Central memory CD4-positive, alpha-beta T cell (primary cell): ENCODE data around the gene SPNS1.
"Not testable (repeated sequence)": the region's sequence is repeated elsewhere in the genome, so short reads cannot be mapped to it uniquely, and the experiment has no call there.

ENCODE experiments used
- DNase-seq: peaks from one replicate; pipeline ENCODE4 v3.0.0; 2022

Gene SPNS1

DNA sequence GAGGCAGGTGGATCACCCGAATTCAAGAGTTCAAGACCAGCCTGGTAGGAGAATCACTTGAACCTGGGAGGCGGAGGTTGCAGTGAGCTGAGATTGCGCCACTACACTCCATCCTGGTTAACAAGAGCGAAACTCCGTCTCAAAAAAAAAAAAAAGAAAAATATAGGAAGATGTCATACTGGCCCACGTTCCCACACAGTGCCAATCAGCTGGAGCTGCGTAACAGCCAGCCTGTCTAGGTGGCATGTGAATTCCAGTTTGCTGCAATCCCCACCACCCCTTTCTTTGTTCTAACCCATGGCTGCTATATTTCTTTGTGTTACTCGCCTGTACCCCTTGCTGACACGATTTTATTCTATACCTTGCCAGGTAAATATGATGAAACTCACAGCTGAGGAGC lies 16.4 kb upstream of the SPNS1 start:
- no peak for DNase-seq

DNA sequence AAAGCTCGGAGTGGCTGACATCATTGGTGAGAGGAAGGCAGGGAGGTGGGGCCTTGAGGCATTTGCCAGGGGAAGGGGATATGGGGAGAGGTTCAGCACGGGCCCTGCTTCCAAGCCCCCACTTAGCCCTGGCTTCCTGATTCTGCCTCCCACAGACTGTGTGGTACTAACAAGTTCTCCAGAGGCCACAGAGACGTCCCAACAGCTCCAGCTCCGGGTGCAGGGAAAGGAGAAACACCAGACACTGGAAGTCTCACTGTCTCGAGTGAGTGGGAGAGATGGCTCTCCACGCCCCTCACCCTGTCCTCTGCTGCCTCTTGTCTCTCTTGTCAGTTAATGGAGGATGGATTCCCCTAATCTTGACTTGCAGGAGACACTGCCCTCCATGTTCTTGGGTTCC lies 15.7 kb upstream of the SPNS1 start:
- DNase-seq, result no peak

DNA sequence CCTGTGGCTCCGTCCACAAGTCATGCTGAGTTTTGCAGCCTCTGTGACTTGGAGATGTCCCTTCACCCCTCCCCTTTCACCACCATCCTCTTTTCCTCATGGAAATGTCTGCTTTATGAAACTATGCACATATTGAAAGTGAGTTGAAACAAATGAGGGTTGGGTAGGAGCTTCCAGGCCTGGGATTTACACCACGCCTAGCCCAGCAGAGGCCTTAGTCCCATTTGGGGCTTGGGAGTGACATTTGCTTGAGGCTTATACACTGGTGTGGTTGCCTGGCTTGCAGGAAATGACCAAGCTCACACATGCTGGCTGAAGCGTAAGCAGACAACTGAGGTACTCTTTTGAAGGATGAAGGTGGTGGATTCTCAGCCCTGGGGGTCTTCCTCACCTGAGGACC lies 10.5 kb upstream of the SPNS1 start:
- no peak for DNase-seq

DNA sequence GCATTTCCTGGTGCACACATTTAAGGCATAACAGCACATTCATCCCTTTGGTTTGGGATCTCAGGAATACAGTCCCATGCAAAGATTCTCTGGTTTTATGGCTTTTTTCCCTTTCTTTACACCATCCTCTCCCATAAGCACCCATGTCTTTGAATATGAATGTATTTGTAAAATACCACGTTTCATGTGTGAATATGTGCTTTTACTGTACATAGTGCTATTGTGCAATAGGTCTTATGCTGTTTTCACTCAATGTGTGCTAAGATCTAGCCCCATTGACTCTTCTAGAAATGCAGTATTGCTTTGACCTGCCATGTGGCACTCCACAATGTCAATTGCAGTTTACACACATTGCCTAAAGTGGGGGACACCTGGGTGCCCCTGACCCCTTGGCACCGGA lies 10.1 kb upstream of the SPNS1 start:
- DNase-seq, result no peak

DNA sequence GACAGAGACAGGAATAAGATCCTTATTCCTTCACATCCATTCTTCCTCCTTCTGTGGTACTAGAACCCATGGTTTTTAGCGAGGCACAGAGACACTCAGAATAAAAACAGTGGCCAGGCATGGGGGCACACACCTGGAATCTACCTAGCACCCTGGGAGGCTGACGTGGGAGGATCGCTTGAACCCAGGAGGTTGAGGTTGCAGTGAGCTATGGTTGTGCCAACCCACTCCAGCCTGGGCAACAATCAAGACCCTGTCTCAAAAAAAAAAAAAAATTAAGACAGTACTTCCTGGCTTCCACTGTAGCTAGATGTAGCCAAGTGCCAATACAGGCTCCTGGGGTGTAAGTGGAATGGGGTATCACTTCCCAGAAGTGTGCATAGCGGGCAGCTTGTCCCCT lies 7.4 kb upstream of the SPNS1 start:
- DNase-seq, result no peak

DNA sequence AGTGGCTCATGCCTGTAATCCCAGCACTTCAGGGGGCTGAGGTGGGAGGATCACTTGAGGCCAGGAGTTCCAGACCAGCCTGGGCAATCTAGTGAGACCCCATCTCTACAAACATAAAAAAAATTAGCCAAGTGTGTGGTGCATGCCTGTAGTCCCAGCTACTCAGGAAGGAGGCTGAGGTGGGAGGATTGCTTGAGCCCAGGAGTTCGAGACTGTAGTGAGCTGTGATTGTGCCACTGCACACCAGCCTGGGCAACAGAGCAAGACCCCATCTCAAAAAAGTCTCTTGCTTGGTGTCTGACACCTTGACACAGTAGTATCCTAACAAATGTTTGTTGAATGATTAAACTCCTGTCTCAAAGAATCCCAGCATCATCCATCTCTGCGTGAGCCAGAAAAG lies 4.9 kb upstream of the SPNS1 start:
- DNase-seq, result not testable (repeated sequence)

DNA sequence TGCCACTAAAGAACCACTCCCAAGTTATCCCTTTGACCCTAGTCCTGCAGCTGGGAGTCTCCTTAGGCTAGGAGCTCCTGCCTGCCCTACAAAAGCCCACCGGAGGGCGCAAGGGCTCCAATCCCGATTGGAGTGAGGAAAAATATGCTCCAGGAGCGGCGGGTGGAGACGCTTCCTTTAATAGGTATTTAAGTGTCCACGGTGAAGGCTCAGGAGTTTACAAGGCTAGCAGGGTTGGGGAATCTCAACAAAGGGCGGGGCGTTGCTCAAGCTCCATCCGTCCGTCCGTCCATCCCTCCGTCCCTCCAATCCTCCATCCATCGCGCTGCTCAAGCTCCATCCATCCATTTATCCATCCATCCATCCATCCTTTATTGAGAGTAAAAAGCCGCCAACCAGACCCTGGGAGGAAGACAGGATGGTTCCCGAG lies 556 bp upstream of the SPNS1 start:
- DNase-seq, result no peak

DNA sequence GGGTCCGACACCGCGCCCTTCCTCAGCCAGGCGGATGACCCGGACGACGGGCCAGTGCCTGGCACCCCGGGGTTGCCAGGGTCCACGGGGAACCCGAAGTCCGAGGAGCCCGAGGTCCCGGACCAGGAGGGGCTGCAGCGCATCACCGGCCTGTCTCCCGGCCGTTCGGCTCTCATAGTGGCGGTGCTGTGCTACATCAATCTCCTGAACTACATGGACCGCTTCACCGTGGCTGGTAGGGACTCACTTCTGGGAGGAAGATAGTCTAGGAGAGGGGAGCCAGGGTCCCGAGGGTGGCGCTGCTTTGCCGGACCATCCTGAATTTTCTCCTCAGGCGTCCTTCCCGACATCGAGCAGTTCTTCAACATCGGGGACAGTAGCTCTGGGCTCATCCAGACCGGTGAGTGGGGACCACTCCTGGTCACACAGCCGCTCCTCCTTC lies 601 bp downstream of the SPNS1 start:
- DNase-seq, result no peak

DNA sequence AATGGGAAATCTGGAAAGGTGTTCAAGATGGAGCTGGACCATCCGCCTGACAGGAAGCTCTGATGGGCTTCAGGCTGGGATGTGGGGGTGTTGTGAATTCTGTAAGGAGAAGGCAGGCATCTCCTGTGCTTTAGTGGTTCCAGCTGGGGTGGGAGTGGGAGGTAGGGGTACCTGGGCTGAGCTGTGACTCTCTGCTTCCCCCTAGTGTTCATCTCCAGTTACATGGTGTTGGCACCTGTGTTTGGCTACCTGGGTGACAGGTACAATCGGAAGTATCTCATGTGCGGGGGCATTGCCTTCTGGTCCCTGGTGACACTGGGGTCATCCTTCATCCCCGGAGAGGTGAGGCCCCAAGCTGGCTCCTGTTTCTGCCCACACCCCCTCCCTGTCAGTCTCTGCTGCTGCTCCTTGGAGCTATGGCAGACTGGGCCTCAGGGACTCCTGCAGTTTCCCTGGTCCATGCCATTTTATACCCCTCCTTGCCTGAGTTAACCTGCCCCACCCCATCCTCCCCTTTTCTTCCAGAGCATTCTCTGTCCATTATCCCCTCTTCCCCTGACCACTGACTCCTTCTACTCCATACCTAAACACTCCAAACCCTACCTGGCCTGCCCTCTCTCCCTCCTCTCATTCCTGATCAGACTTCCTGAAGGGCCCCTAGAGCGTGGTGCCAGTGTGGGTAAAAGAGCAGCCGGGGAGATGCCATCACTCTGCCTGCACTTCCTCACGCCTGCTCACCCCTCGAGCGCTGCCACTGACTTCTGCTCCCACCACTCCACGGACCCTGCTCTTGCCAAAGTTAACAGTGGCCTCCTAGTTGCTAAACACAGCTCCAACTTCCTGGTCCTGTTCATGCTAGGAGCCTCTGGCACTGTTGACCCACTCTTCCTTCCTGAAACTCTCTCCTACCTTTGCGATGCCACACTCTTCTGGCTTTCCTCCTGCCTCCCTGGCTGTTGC lies 3.4 kb downstream of the SPNS1 start:
- peak; percentile 29 for DNase-seq

DNA sequence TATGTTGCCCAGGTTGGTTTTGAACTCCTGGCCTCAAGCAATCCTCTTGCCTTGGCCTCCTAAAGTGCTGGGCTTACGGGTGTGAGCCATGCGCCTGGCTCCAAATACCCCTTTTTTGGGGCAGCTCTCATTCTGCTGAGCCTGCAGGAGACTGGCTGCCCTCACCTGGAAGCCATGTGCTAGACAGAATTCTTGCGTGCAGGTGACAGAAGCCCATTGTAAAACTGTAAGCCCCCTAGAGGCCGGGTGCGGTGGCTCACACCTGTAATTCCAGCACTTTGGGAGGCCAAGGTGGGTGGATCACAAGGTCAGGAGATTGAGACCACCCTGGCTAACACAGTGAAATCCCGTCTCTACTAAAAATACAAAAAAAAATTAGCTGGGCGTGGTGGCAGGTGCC lies 5.8 kb downstream of the SPNS1 start:
- not testable (repeated sequence) for DNase-seq

DNA sequence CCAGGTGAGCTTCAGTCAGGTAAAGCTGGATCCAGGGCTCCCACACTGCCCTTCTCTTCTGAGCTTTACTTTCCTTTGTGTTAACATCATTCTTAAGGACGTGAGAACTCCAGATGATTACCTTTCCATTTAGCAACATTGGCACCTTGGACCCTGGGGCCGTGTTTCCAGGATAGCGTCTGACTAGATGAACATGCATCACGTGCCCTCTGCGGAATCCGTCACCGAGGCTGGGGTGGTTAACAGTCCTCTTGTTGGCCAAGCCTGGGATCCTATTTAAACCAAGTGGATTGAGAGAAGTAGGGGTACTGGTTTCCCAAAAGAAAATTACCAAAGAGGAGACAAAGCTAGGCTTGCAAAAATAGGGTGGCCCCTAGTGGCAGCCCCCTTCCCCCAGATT lies 6.4 kb downstream of the SPNS1 start:
- no peak for DNase-seq

DNA sequence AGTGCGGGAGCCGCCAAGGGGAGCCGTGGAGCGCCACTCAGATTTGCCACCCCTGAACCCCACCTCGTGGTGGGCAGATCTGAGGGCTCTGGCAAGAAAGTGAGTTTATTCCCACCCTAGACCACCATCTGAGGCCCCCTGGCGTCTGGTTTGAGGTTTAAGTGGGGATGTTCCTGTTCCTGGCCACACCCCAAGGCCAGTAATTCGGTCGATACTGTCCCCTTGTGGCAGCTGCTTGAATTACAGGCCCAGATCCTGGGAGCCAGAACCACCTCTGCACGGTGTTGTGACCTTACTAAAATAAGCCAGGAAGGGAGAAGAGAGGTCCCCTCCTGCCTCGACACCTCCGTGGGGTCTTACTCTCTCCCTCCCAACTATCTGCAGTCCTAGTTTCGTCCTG lies 6.9 kb downstream of the SPNS1 start:
- no peak for DNase-seq

DNA sequence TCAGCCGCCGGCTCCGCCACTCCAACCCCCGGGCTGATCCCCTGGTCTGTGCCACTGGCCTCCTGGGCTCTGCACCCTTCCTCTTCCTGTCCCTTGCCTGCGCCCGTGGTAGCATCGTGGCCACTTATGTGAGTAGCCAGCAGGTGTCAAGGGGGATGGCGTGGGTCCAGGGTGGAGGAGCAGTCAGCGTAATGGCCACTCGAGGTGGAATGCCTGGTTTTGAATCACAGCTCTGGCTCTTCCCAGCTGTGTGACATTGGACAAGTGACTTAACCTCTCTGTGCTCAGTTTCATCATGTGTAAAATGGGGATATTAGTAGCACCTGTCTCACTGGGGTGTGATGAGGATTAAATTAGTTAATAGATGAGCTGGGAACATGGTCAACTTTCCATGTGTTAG lies 7.8 kb downstream of the SPNS1 start:
- DNase-seq, result no peak

DNA sequence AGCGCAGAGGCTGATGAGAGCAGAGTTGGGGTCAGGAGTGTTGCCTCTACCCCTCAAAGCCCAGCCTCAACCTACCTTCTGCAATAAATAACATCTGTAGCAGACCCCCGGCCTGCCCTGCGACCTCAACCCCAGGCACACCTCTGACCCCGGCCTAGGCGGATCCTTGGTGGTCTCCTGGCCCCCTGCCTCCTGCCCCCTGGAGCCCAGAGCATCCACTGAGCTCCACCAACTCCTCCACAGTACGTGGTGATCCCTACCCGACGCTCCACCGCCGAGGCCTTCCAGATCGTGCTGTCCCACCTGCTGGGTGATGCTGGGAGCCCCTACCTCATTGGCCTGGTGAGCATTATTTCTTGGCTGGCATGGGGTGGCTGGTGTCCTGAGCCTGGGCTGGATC lies 8.4 kb downstream of the SPNS1 start:
- no peak for DNase-seq

DNA sequence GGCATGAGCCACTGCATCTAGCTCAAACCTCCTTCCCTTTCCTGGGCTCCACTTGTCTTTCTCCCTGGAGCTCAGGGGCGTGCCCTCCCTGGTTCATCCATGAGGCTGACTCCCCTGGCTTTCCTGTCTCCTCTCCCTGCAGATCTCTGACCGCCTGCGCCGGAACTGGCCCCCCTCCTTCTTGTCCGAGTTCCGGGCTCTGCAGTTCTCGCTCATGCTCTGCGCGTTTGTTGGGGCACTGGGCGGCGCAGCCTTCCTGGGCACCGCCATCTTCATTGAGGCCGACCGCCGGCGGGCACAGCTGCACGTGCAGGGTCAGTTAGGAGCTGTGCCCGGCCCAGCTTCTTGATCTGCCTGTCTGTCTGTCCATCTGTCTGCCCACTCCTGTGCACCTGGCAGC lies 9.1 kb downstream of the SPNS1 start:
- DNase-seq, result no peak

DNA sequence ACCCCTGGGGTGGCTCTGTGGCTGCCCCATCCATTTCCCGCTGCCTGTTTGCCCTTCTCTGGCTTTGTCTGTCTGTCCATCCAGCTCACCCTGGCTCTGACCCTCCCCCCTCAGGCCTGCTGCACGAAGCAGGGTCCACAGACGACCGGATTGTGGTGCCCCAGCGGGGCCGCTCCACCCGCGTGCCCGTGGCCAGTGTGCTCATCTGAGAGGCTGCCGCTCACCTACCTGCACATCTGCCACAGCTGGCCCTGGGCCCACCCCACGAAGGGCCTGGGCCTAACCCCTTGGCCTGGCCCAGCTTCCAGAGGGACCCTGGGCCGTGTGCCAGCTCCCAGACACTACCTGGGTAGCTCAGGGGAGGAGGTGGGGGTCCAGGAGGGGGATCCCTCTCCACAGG lies 9.5 kb downstream of the SPNS1 start:
- no peak for DNase-seq

DNA sequence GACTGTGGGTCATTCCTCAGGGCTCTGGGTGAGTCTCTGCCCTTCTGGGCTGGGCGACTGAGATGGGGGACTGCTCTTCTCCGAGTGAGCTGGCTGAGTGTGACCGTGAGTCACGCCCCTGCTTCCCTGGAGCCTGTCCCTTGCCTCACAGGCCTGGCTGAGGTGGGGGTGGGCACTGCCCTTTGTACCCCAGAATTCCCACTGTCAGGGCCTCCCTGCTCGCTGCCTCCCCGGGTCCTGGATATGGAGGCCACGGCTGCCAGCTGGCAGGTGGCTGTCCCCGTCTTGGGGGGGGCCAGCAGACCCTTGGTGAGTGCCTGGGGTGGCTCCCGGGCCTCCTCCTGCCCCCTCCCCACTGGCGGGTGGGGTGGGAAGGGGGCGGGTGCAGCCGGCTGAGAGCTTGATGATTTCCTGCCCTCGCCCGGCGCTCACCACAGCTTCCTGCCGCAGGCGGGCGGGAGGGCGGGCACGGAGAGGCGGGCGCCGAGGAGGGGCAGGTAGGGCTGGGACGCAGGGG lies 10.1 kb downstream of the SPNS1 start, which contains the start of gene LAT:
LAT (plus strand) TSS at position 434 of the 517 bp plus-strand sequence. CDS start 366 bp downstream, outside the sequence.
- peak; percentile 82 for DNase-seq

DNA sequence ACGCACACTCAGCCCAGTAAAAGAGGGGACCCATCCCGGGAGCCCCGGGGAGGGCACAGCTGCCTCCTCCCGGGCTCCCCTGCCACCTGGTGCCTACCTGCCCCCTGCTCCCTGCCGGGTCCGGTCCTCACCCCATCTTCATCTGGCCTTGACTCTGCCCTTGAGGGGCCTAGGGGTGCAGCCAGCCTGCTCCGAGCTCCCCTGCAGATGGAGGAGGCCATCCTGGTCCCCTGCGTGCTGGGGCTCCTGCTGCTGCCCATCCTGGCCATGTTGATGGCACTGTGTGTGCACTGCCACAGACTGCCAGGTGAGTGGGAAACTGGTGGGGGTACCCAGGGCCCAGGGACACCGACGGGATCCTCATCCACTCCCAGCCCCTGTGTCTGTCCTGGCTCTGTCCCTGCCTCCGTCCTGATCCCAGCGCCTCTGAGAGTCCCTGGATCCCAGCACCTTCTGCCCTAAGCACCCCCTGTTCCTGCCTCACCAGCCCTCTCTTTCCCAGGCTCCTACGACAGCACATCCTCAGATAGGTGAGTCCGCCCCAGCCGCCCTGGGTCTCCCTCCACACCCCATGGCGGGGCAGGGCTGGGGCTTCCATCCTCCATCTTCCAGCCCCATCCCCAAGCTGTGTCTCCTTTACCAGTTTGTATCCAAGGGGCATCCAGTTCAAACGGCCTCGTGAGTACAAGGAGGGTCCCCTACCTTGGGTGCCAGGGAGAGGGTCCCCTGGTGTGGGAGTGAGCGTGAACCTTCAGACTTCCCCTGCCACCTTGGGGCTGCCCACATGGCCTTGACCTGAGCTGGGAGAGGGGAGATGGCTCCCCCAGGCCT lies 10.8 kb downstream of the SPNS1 start:
- no peak for DNase-seq

DNA sequence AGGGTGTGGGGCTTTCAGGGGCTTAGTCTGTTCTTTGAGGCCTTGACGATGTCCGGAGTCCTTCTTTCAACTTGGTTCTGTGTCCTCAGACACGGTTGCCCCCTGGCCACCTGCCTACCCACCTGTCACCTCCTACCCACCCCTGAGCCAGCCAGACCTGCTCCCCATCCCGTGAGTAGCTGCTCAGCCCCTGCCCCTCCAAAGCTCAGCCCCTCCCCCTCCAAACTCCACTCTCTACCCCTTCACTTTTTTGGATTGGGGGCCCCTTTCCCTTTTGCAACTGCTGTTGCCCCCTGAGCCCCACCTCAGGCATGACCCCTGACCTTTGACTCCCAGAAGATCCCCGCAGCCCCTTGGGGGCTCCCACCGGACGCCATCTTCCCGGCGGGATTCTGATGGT lies 11.5 kb downstream of the SPNS1 start:
- DNase-seq, result no peak

DNA sequence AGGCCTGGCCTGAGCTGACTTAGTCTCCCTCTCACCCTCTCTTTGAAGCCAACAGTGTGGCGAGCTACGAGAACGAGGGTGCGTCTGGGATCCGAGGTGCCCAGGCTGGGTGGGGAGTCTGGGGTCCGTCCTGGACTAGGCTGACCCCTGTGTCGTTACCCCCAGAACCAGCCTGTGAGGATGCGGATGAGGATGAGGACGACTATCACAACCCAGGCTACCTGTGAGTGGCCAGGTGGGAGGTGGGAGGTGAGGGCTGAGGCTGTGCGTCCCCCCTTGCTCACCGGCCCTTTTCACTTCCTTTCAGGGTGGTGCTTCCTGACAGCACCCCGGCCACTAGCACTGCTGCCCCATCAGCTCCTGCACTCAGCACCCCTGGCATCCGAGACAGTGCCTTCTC lies 11.9 kb downstream of the SPNS1 start:
- DNase-seq, result no peak

DNA sequence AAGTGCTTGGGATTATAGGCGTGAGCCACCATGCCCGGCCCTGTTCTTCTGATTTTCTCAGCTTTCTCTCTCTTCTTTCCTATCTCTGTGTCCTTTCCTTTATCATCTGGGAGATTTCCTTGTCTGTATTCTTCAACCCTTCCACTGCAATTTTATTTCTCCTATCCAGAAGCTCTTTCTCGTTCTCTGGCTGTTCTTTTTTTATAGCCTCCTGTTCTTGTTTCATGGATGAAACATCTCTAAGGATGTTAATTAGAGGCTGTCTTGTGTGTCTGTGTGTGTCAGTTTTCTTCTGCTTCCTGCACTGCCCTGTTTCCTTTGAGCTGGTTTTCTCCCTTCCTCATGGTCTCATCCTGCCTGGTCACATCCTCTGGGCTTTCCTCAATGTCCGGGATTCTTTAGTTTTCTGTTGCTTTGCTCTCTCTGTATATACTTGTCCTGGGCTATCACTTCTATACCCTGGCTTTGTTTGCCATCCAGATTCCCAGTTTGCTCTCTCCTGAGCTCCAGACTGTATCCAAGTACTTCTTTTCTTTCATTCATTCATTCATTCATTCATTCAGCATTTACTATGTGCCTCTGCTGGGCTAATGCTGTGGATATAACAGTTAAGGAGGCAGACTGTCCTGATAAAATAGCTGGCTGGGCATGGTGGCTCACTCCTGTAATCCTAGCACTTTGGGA lies 12.7 kb downstream of the SPNS1 start:
- no peak for DNase-seq

DNA sequence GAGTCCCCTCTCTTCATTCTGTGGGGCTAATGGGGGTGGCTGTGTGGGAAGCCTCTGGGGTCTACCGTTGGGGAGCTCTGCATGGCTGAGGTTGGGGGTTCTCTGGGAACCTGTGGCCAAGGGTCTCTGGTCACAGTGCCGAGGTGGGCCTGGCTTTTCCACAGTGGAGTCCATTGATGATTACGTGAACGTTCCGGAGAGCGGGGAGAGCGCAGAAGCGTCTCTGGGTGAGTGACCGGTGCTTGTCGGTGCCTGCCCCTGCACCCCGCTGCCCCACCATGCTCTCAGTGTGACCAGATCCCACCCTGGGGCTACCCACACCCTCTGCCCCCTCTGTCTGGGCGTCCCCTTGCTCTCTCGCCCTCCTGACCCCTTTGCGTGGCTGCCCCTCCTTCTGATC lies 14.8 kb downstream of the SPNS1 start:
- DNase-seq, result no peak
